Panc1 (cell line): ENCODE measurements around the gene XRCC4. TPM values are rescaled to one million over a fixed set of nuclear protein-coding genes. Genes with fewer than 3 reads are reported as not detected.

Source experiments
- ATAC-seq: fragments of 200-7000 bp; cut with Tn5 transposase; 2 replicates; pipeline ENCODE4 v1.9.1; 2020; ENCODE audit warnings: mild to moderate bottlenecking, moderate library complexity
- BruUV-seq: library from RNA; stranded (reverse); fragments of 400-500 nt; replicated peaks from 2 replicates; lab custom pipeline; 2021; lab: Mats Ljungman, UMichigan
- CTCF ChIA-PET: fragments of 300-600 bp; sonication (Branson Sonifier 250); formaldehyde crosslinking; loops from one replicate; lab custom pipeline; 2022; ENCODE audit warnings: antibody characterized with exemption; lab: Charles Lee
- POLR2A ChIA-PET: fragments of 300-600 bp; sonication (Branson Sonifier 250); formaldehyde crosslinking; loops from one replicate; lab custom pipeline; 2022; ENCODE audit warnings: antibody characterized with exemption; lab: Charles Lee
- DNase-seq: peaks from one replicate; pipeline ENCODE4 v3.0.0-alpha.2; 2010; ENCODE audit warnings: low read depth, low spot score
- H3K27ac ChIP-seq: 2 replicates; pipeline ENCODE4 v1.5.1; 2011; ENCODE audit warnings: mild to moderate bottlenecking, low read length, inconsistent platforms
- H3K27me3 ChIP-seq: fragments of 200-500 bp; sonication (Bioruptor generic); 2 replicates; pipeline ENCODE4 v1.6.0; 2014; ENCODE audit warnings: low read length, inconsistent platforms; ENCODE audit not compliant: control insufficient read depth, insufficient read depth
- H3K36me3 ChIP-seq: fragments of 200-500 bp; sonication (Bioruptor generic); 2 replicates; pipeline ENCODE4 v1.5.1; 2014; ENCODE audit warnings: inconsistent platforms, mild to moderate bottlenecking, low read length, moderate library complexity; ENCODE audit not compliant: control insufficient read depth, insufficient read depth
- H3K4me1 ChIP-seq: 2 replicates; pipeline ENCODE4 v1.5.1; 2011; ENCODE audit warnings: inconsistent platforms, mild to moderate bottlenecking, low read length, moderate library complexity; ENCODE audit not compliant: control insufficient read depth, insufficient read depth
- H3K4me3 ChIP-seq, 2 experiments: 2 replicates each; pipeline ENCODE4 v1.5.1; 2011 to 2012; ENCODE audit warnings: low read depth in 2 of 2, low read length in 2 of 2, mild to moderate bottlenecking in 2 of 2, inconsistent platforms in 1 of 2, moderate library complexity in 1 of 2
- H3K9me3 ChIP-seq: fragments of 200-500 bp; sonication (Bioruptor generic); 2 replicates; pipeline ENCODE4 v1.5.1; 2014; ENCODE audit warnings: low read depth, mild to moderate bottlenecking, inconsistent platforms, low read length, moderate library complexity; ENCODE audit not compliant: control insufficient read depth, insufficient read depth
- CTCF ChIP-seq: fragments of 450-650 bp; IDR thresholded peaks from 2 replicates; pipeline ENCODE4 v1.5.1; 2017; ENCODE audit warnings: mild to moderate bottlenecking
- POLR2AphosphoS5 ChIP-seq: IDR thresholded peaks from 2 replicates; pipeline ENCODE4 v1.6.1; 2012; ENCODE audit warnings: mild to moderate bottlenecking, low read depth, low read length, moderate library complexity
- REST ChIP-seq, 2 experiments: IDR thresholded peaks; 2 replicates each; pipeline ENCODE4 v1.6.1; 2011 to 2012; ENCODE audit warnings: low read depth in 2 of 2, control low read depth in 1 of 2, low read length in 1 of 2, mild to moderate bottlenecking in 1 of 2, moderate library complexity in 1 of 2; ENCODE audit not compliant: insufficient read depth in 1 of 2
- SIN3A ChIP-seq: IDR thresholded peaks from 2 replicates; pipeline ENCODE4 v1.6.1; 2012; ENCODE audit warnings: low read depth, mild to moderate bottlenecking, low read length, moderate library complexity, borderline replicate concordance; ENCODE audit not compliant: insufficient read depth
- TCF7L2 ChIP-seq: IDR thresholded peaks from 2 replicates; pipeline ENCODE4 v1.6.1; 2011; ENCODE audit warnings: mild to moderate bottlenecking, low read depth, low read length, inconsistent platforms
- in situ Hi-C: cut with HindIII; loops from 2 replicates; pipeline ENCODE4 v1.10.0; 2016; ENCODE audit warnings: low sequenced_read_pairs, low pct_unique_long_range_greater_than_20kb
- intact Hi-C: fragments of 100-400 bp; cut with micrococcal nuclease; formaldehyde crosslinking; loops from one replicate; pipeline ENCODE4 v1.10.0; 2022; ENCODE audit not compliant: unreplicated experiment
- total RNA-seq: library from RNA; stranded (reverse); gene quantifications from one replicate; pipeline ENCODE4 v1.2.1, GENCODE V29; 2021; ENCODE audit not compliant: unreplicated experiment

XRCC4 gene
- total RNA-seq, 1 experiment from 2014 or later, result 12.5 TPM

GRCh38 chr5:83265318-83265717 is 188.0 kb downstream of the XRCC4 start:
- POLR2A ChIA-PET, result no interaction called here
- H3K4me1 ChIP-seq, result peaks cover 11% of the 10 kb centered on the region; the same call in 1 of the 2 replicates
- DNase-seq (peak; percentile 5), ATAC-seq (peak; percentile 85)
- no peaks in the 10 kb centered on the region for H3K27me3 ChIP-seq
- no TSS peak for BruUV-seq
- no peaks in the 10 kb centered on the region for H3K9me3 ChIP-seq
- CTCF ChIA-PET, result no interaction called here
- no peak overlapping the region; the same call in 1 of the 2 replicates for H3K27ac ChIP-seq
- TF ChIP-seq TCF7L2, result peak; percentile 97
- no peak for TF ChIP-seq REST (IDR thresholded peaks at IDR 0.05; ENCODE audit: insufficient read depth in 1 of 2, low read depth in 2 of 2, low read length in 1 of 2)
- no peak for TF ChIP-seq CTCF
- TF ChIP-seq SIN3A, result no peak
- TF ChIP-seq POLR2AphosphoS5, result peak; percentile 81
- intact Hi-C loops (no loop called here), in situ Hi-C loops (no loop called here)
- H3K4me3 ChIP-seq, result no peak overlapping the region
- no peaks in the 10 kb centered on the region for H3K36me3 ChIP-seq

- no TSS peak for BruUV-seq
Observed at GRCh38 chr5:83270311-83270710, 193.0 kb downstream of the XRCC4 start.

More at GRCh38 chr5:83270311-83270710, 193.0 kb downstream of the XRCC4 start:
- in situ Hi-C loops (no loop called here), intact Hi-C loops (no loop called here)
- CTCF ChIA-PET, result no interaction called here
- Histone ChIP-seq H3K4me1 (peaks cover 7% of the 10 kb centered on the region; the same call in 1 of the 2 replicates), H3K27me3 (no peaks in the 10 kb centered on the region), H3K4me3 (no peak overlapping the region), H3K9me3 (no peaks in the 10 kb centered on the region), H3K36me3 (no peaks in the 10 kb centered on the region), H3K27ac (no peak overlapping the region)
- TF ChIP-seq TCF7L2, result no peak
- TF ChIP-seq POLR2AphosphoS5, result no peak
- TF ChIP-seq REST (IDR thresholded peaks at IDR 0.05; ENCODE audit: insufficient read depth in 1 of 2, low read depth in 2 of 2, low read length in 1 of 2), result no peak
- TF ChIP-seq SIN3A, result no peak
- TF ChIP-seq CTCF, result no peak
- POLR2A ChIA-PET, result no interaction called here
- no peak for ATAC-seq
- no peak for DNase-seq
